ENCODE data around the gene FGF9.

FGF9 gene

DNA sequence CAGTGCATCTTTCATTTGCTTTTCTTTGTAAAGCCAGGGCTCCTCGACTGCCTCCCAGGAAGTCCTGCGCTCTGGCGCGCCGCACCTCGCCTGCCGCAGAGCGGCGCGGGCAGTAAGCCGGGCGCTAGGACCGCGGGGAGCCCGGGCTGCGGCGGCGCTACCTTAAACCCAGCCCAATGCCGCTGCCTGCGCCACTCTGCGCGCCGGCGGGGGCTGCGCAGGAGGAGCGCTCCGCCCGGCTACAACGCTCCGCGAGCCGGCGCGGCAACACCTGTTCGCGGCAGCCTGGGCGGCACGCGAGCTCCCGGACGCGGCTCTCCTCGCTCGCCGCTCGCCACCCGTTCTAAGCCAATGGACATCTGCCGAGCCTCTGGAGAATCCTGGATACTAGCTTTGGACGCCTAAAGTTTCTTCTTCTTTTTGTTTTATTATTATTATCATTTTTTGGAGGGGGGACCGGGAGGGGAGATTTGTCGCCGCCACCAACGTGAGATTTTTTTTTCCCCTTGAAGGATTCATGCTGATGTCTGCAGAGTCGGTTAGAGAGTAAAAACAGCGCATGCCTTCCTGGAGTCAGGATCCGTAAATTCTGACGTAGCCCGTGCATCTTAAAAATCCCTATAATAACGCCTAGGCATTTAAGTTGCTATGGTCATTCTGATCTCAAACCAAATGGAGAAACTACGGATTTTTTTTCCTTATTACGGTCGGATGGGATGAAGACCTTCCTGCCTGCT lies at the start of gene FGF9:
TSS of gene FGF9 (plus strand) at position 191 of the 737 bp plus-strand sequence. CDS start 840 bp downstream, outside the sequence.
- TF ChIP-seq, protein P1, sequence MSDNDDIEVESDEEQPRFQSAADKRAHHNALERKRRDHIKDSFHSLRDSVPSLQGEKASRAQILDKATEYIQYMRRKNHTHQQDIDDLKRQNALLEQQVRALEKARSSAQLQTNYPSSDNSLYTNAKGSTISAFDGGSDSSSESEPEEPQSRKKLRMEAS (IDR thresholded peaks at IDR 0.05; ENCODE audit: low read depth, low read length), result peak; percentile 61; the same call in 1 of the 2 replicates
- TF ChIP-seq POLR2A (IDR thresholded peaks at IDR 0.05; ENCODE audit: extremely low read depth, insufficient read length) (no peak), MYC (IDR thresholded peaks at IDR 0.05; ENCODE audit: low read depth, low read length) (0 out of 2 replicates have a peak, but pooled peaks have one; percentile 33)
- DNase-seq (ENCODE audit: low read depth), result peak; percentile 84
- H3K4me3 ChIP-seq (ENCODE audit: low read depth, low read length), result peak within 1 kb of the TSS; percentile 30

DNA sequence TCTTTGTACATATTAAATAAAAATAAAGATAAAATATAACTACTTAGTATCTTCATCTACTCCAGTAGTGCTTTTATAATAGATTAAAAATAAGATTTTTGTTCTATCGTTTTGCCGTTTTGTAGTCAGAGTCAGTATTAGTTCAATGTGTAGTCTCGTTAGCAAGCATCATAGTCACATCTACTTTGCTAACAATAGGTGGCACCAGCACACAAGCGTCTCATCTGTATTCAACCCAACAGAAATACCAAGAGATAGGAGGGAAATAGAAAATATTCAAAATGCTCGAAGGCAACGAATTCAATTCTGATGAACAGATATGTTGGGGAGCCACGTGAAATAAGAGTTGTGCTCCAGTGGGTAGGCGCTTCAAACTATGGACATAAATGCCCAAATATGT lies 45.5 kb upstream of the FGF9 start:
- TF ChIP-seq, protein P1 (IDR thresholded peaks at IDR 0.05; ENCODE audit: low read depth, low read length), result no peak
- TF ChIP-seq, protein P2, sequence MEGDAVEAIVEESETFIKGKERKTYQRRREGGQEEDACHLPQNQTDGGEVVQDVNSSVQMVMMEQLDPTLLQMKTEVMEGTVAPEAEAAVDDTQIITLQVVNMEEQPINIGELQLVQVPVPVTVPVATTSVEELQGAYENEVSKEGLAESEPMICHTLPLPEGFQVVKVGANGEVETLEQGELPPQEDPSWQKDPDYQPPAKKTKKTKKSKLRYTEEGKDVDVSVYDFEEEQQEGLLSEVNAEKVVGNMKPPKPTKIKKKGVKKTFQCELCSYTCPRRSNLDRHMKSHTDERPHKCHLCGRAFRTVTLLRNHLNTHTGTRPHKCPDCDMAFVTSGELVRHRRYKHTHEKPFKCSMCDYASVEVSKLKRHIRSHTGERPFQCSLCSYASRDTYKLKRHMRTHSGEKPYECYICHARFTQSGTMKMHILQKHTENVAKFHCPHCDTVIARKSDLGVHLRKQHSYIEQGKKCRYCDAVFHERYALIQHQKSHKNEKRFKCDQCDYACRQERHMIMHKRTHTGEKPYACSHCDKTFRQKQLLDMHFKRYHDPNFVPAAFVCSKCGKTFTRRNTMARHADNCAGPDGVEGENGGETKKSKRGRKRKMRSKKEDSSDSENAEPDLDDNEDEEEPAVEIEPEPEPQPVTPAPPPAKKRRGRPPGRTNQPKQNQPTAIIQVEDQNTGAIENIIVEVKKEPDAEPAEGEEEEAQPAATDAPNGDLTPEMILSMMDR (IDR thresholded peaks at IDR 0.05; ENCODE audit: low read depth, low read length), result peak; percentile 53
- DNase-seq (ENCODE audit: low read depth), result peak; percentile 69

DNA sequence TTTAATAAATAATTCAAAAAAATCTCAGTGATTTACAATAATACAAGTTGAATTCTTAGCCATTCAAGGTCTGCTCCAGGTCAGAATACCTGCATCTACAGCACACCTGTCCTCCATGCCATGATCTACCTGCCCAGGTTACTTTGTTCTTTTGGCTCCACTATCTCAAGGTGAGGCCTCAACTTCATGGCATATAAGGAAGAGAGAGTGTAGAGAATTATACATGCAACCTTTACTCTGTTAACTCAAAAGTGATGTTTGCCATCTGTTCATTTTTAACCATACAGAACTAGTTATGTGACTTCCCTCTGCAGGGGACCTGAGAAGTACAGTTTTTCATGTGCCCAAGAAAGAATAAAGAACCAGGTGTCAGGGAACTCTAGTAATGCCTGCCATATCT lies 38.7 kb upstream of the FGF9 start:
- no peak overlapping the region for H3K4me3 ChIP-seq (ENCODE audit: low read depth, low read length)
- DNase-seq (ENCODE audit: low read depth), result no peak
- TF ChIP-seq POLR2A (IDR thresholded peaks at IDR 0.05; ENCODE audit: extremely low read depth, insufficient read length) (no peak), MYC (IDR thresholded peaks at IDR 0.05; ENCODE audit: low read depth, low read length) (no peak)
- TF ChIP-seq, protein P1 (IDR thresholded peaks at IDR 0.05; ENCODE audit: low read depth, low read length), result no peak
- TF ChIP-seq, protein P2 (IDR thresholded peaks at IDR 0.05; ENCODE audit: low read depth, low read length), result no peak

More for the DNA sequence above, 45.5 kb upstream of the FGF9 start:
- H3K4me3 ChIP-seq (ENCODE audit: low read depth, low read length), result no peak overlapping the region

DNA sequence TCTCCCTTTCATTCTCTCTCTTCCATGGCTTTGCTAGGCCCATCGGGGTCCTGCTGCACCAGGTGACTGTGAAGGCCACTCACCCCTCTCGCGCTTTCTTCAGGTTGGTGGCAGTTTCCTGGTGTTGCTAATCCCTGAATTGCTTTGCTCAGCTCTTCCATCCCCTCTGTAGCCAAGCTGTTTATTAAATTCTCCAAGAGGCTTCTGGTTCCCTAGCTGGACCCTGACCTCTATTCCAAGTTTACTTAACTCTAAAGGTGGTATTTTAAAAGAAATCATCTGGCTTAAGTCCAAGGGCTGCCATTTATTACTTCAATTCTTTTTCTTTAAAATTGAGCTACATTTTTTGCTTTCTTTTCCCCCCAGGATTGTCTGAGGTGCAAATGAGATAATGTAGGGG lies 34.2 kb upstream of the FGF9 start:
- TF ChIP-seq, protein P1 (IDR thresholded peaks at IDR 0.05; ENCODE audit: low read depth, low read length), result no peak
- no peak for TF ChIP-seq MYC (IDR thresholded peaks at IDR 0.05; ENCODE audit: low read depth, low read length)
- TF ChIP-seq, protein P2 (IDR thresholded peaks at IDR 0.05; ENCODE audit: low read depth, low read length), result no peak
- no peak for TF ChIP-seq POLR2A (IDR thresholded peaks at IDR 0.05; ENCODE audit: extremely low read depth, insufficient read length)
- no peak overlapping the region for H3K4me3 ChIP-seq (ENCODE audit: low read depth, low read length)
- no peak for DNase-seq (ENCODE audit: low read depth)

DNA sequence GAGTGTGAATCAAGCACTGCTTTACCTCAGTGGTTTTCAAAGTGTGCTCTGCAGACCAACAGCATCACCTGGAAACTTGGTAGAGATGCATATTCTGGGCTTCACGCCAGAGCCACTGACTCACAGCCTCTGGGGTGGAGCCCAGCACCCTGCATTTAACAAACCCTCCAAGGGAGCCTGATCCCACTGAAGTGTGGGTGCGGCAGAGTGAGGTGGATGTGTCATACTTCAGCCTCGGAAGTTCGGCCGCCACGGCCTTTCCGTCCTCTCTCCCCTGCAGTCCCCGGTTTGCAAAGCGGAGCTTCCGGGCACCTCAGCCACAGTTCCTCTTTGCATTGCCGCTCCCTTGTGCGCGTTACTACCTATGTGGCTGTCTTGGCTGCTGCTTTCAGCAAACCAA lies 33.6 kb upstream of the FGF9 start:
- TF ChIP-seq POLR2A (IDR thresholded peaks at IDR 0.05; ENCODE audit: extremely low read depth, insufficient read length), result no peak
- TF ChIP-seq, protein P1 (IDR thresholded peaks at IDR 0.05; ENCODE audit: low read depth, low read length), result peak; percentile 62
- TF ChIP-seq MYC (IDR thresholded peaks at IDR 0.05; ENCODE audit: low read depth, low read length), result peak; percentile 61
- no peak overlapping the region for H3K4me3 ChIP-seq (ENCODE audit: low read depth, low read length)
- peak; percentile 87 for DNase-seq (ENCODE audit: low read depth)

DNA sequence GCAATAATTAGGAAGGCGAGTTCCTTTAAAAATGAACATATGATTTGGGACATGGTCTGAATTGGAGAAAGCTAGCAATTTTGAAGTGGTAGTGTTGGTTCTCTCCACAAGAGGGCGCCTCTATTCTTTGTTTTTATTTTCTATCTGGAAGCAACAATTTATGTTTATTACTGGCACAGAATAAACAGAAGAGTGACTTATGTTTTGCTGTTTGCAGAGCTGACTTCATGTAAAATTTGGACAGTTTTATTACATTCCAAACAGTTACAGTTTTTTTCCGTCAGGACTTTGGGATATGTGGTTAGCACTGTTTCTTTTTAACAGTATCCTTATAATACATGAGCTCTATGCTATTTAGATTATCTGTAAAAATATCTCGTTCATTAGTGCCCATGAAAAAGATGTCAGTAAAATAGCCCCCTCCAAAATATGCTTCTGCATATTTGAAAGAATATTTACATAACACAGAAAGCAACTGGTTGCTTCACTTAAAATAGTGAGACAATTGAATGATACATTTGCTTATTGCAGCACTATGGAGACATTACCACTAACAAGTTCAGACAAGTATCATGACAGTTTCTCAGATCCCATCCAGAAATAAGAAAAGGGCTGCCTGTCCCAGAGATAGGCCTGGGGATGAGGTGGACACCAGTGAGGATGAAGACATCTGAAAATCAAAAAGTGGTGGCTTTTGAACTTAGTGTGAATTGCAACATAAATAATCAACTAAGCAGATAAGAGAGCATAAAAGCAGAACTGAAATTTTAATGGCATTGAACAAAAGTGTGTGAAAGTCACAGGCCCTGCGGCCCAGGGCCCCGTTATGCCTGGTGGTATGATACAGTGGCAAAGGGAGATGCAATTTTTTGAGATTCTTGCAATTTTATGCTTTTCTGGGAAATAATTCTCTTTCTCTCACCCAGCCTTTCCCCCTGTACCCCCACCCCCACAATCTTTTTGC lies 32.3 kb upstream of the FGF9 start:
- peak; percentile 55 for DNase-seq (ENCODE audit: low read depth)
- TF ChIP-seq POLR2A (IDR thresholded peaks at IDR 0.05; ENCODE audit: extremely low read depth, insufficient read length) (no peak), MYC (IDR thresholded peaks at IDR 0.05; ENCODE audit: low read depth, low read length) (no peak)
- TF ChIP-seq, protein P1 (IDR thresholded peaks at IDR 0.05; ENCODE audit: low read depth, low read length), result no peak
- TF ChIP-seq, protein P2 (IDR thresholded peaks at IDR 0.05; ENCODE audit: low read depth, low read length), result peak; percentile 70
- no peak overlapping the region for H3K4me3 ChIP-seq (ENCODE audit: low read depth, low read length)

All from NB4 (cell line).